Measurements from ENCODE around the gene SOCS2.

SOCS2 gene, protein sequence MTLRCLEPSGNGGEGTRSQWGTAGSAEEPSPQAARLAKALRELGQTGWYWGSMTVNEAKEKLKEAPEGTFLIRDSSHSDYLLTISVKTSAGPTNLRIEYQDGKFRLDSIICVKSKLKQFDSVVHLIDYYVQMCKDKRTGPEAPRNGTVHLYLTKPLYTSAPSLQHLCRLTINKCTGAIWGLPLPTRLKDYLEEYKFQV

DNA sequence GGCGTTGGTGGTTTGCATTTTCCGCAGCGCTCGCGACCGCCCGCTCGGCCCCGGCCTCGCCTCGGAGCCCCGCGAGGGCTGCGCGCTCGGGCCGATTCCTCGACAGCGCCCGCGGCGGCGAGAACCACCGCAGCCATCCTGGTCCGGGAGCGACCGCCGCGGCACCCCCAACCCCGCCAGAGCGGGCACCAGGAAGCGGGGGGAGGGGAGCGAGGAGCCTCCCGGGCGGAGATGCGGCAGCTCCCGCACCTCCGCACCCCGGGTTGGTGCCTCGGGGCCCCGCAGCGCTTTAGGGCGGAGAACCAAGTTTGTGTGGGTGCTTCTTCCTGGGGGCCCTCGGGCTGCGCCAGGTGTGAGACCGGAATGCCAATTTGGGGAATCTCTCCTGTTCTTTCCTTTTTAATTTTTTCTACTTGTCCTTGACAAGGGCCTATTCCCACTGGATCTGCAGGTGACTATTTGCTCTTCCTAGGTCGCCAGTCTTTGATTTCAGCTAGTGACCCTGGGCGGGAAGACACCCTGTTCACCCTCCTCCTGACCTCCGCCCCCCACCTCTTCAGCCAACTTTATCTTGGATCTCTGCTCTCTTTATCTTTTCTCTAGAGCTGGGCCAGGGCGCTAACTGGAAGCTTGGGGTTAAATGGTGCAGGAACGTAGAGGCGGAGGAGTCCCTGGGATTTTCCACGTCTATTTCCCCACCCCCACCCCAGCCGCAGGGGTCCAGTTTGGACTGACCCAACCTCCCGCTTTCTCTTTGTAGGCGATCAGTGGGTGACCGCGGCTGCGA, at the start of gene SOCS2:
TSS of gene SOCS2 (plus strand) at position 751 of the 787 bp plus-strand sequence. CDS start 223 bp downstream, outside the sequence.
- H3K27me3 ChIP-seq (ENCODE audit: insufficient read depth, low read length): peaks cover 37% of the 10 kb centered on the region
- H3K9me3 ChIP-seq (ENCODE audit: insufficient read depth, low read depth, low read length): no peaks in the 10 kb centered on the region
- peak within 1 kb of the TSS; percentile 97 for H3K4me3 ChIP-seq (ENCODE audit: low read length)

DNA sequence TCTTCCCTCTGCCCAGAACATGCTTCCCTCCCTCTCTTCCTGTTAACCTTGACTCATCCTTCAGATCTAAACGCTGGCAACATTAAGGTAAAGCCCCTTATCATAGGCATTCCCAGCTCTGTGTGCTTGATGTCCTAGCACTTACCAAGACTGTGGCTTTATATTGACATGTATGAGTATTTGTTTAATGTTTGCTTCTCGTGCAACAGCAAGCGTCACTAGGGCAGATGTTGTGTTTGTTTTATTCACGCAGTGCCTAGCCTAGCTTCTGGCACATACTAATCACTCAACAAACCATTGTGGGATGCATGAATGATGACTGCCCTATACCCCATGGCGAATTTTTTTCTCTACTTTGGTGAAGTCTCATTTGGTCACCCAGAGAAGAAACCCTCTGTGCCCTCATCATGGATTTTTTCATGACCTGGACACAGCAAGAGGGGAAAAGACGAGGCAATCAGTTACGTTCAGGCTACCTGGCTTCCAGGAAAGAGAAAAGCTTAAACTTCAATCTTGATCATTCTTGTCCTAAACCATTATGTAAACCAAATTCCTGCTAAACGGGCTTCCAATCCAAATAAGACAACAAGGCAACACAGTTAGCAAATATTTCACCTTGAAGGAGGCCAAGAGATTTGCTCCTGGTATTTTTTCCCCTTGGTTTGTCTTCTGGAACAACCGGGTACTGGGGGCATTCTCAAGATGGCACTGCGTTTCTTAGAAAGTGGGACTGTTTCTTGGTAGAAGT, 47.9 kb upstream of the SOCS2 start:
- Histone ChIP-seq H3K27me3 (ENCODE audit: insufficient read depth, low read length) (no peaks in the 10 kb centered on the region), H3K36me3 (ENCODE audit: insufficient read depth, low read depth, low read length) (no peaks in the 10 kb centered on the region), H3K27ac (ENCODE audit: low read length) (no peak overlapping the region), H3K4me3 (ENCODE audit: low read length) (no peak overlapping the region), H3K4me1 (ENCODE audit: insufficient read depth, low read length) (no peaks in the 10 kb centered on the region), H3K9ac (ENCODE audit: low read depth, low read length) (no peak overlapping the region), H3K9me3 (ENCODE audit: insufficient read depth, low read depth, low read length) (no peaks in the 10 kb centered on the region)

More for the DNA sequence above, at the start of gene SOCS2:
- Histone ChIP-seq H3K9ac (ENCODE audit: low read depth, low read length) (peak within 1 kb of the TSS; percentile 91), H3K27ac (ENCODE audit: low read length) (peak within 1 kb of the TSS; percentile 80), H3K4me1 (ENCODE audit: insufficient read depth, low read length) (peaks cover 23% of the 10 kb centered on the region), H3K36me3 (ENCODE audit: insufficient read depth, low read depth, low read length) (peaks cover 27% of the 10 kb centered on the region)

- Histone ChIP-seq H3K27ac (ENCODE audit: low read length) (no peak overlapping the region), H3K4me3 (ENCODE audit: low read length) (no peak overlapping the region), H3K4me1 (ENCODE audit: insufficient read depth, low read length) (no peaks in the 10 kb centered on the region), H3K9me3 (ENCODE audit: insufficient read depth, low read depth, low read length) (no peaks in the 10 kb centered on the region), H3K9ac (ENCODE audit: low read depth, low read length) (no peak overlapping the region), H3K36me3 (ENCODE audit: insufficient read depth, low read depth, low read length) (no peaks in the 10 kb centered on the region), H3K27me3 (ENCODE audit: insufficient read depth, low read length) (no peaks in the 10 kb centered on the region)
Measured at GRCh38 chr12:93526786-93527428, 45.6 kb upstream of the SOCS2 start.

GRCh38 chr12:93530358-93530757, 42.1 kb upstream of the SOCS2 start:
- no peak overlapping the region for H3K9ac ChIP-seq (ENCODE audit: low read depth, low read length)
- H3K4me1 ChIP-seq (ENCODE audit: insufficient read depth, low read length): no peaks in the 10 kb centered on the region
- H3K36me3 ChIP-seq (ENCODE audit: insufficient read depth, low read depth, low read length): no peaks in the 10 kb centered on the region
- H3K27ac ChIP-seq (ENCODE audit: low read length): no peak overlapping the region
- no peaks in the 10 kb centered on the region for H3K9me3 ChIP-seq (ENCODE audit: insufficient read depth, low read depth, low read length)
- no peaks in the 10 kb centered on the region for H3K27me3 ChIP-seq (ENCODE audit: insufficient read depth, low read length)
- H3K4me3 ChIP-seq (ENCODE audit: low read length): no peak overlapping the region

- H3K4me3 ChIP-seq (ENCODE audit: low read length): no peak overlapping the region
- no peak overlapping the region for H3K9ac ChIP-seq (ENCODE audit: low read depth, low read length)
- H3K36me3 ChIP-seq (ENCODE audit: insufficient read depth, low read depth, low read length): no peaks in the 10 kb centered on the region
- H3K9me3 ChIP-seq (ENCODE audit: insufficient read depth, low read depth, low read length): no peaks in the 10 kb centered on the region
- H3K27me3 ChIP-seq (ENCODE audit: insufficient read depth, low read length): no peaks in the 10 kb centered on the region
- H3K4me1 ChIP-seq (ENCODE audit: insufficient read depth, low read length): no peaks in the 10 kb centered on the region
- no peak overlapping the region for H3K27ac ChIP-seq (ENCODE audit: low read length)
Measured at GRCh38 chr12:93533310-93533709, 39.2 kb upstream of the SOCS2 start.

DNA sequence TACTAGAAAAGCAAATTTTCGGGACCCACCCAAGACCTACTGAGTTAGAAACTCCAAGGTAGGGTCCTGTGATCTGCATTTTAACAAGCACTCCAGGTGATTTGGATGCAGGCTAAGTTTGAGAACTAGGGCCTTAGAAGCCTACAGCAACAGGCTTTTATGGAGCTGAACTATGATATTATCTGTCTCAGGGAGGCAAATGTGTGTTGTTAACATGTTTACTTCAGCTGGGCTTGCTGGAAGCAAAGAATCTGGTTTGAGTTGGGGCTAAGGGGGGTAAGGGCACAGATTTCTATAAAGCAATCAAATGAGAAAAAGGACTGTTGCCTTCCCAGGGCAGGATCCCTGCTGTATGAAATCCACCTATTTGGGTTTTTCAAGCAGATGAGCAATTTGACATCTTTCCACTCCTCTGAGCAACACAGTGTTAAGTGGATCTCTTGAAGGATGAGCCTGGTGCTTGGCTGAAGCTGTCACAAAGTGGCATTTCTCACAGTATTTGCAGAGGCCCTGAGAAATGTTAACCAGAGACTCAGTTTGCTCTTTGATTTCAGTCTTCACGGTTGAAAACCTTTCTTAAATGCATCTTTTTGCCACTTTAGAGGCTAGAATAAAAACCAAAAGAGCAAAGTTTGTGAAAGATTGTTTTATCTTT, 36.2 kb upstream of the SOCS2 start:
- no peak overlapping the region for H3K9ac ChIP-seq (ENCODE audit: low read depth, low read length)
- no peaks in the 10 kb centered on the region for H3K27me3 ChIP-seq (ENCODE audit: insufficient read depth, low read length)
- H3K4me1 ChIP-seq (ENCODE audit: insufficient read depth, low read length): no peaks in the 10 kb centered on the region
- H3K4me3 ChIP-seq (ENCODE audit: low read length): no peak overlapping the region
- H3K27ac ChIP-seq (ENCODE audit: low read length): no peak overlapping the region
- no peaks in the 10 kb centered on the region for H3K36me3 ChIP-seq (ENCODE audit: insufficient read depth, low read depth, low read length)
- no peaks in the 10 kb centered on the region for H3K9me3 ChIP-seq (ENCODE audit: insufficient read depth, low read depth, low read length)

GRCh38 chr12:93536766-93537488, 35.5 kb upstream of the SOCS2 start:
- Histone ChIP-seq H3K9me3 (ENCODE audit: insufficient read depth, low read depth, low read length) (no peaks in the 10 kb centered on the region), H3K9ac (ENCODE audit: low read depth, low read length) (no peak overlapping the region), H3K4me3 (ENCODE audit: low read length) (no peak overlapping the region), H3K4me1 (ENCODE audit: insufficient read depth, low read length) (no peaks in the 10 kb centered on the region), H3K27ac (ENCODE audit: low read length) (no peak overlapping the region), H3K27me3 (ENCODE audit: insufficient read depth, low read length) (no peaks in the 10 kb centered on the region), H3K36me3 (ENCODE audit: insufficient read depth, low read depth, low read length) (no peaks in the 10 kb centered on the region)

DNA sequence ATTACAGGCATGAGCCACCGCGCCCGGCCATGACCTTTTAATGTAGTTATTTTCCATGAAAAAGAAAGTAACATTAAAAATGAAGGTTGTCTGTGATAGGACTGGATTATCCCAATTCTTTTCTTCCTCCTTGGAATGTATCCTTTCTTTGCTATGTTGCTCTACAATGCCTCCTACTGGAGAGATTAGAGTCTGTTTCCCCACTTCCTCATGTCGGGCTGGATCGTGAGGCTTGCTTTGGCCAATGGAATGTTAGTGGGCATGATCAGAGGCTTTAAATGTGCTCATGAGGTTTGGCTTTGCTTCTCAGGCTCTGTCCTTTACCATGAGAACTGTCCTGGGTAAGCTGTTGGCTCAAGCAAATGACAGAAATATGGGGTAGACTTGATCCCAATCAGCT, 34.7 kb upstream of the SOCS2 start:
- Histone ChIP-seq H3K36me3 (ENCODE audit: insufficient read depth, low read depth, low read length) (no peaks in the 10 kb centered on the region; the same call in 1 of the 2 replicates), H3K9me3 (ENCODE audit: insufficient read depth, low read depth, low read length) (no peaks in the 10 kb centered on the region), H3K4me1 (ENCODE audit: insufficient read depth, low read length) (no peaks in the 10 kb centered on the region), H3K27ac (ENCODE audit: low read length) (no peak overlapping the region), H3K4me3 (ENCODE audit: low read length) (no peak overlapping the region), H3K27me3 (ENCODE audit: insufficient read depth, low read length) (no peaks in the 10 kb centered on the region), H3K9ac (ENCODE audit: low read depth, low read length) (no peak overlapping the region)

DNA sequence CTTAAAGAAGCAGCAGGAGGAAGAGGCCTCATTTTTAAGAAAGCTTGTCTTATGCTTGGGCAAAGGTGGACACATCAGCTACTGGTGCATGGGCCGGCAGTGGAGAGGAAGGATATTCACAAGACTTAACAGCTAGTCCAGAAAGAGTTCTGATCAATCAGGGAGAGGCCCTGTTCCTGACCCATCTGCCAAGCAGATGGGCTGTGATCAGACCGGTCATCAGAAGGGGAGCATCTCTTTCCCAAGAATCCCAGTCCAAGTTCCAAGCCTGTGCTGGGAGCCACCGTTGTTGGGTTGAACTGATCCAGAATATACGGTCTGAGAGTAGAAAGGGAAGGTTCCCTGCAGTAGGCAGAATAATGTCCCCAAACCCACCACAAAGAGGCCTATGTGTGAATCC, 32.7 kb upstream of the SOCS2 start:
- H3K36me3 ChIP-seq (ENCODE audit: insufficient read depth, low read depth, low read length): peaks cover 5% of the 10 kb centered on the region; the same call in 1 of the 2 replicates
- no peaks in the 10 kb centered on the region for H3K9me3 ChIP-seq (ENCODE audit: insufficient read depth, low read depth, low read length)
- no peak overlapping the region for H3K9ac ChIP-seq (ENCODE audit: low read depth, low read length)
- H3K4me1 ChIP-seq (ENCODE audit: insufficient read depth, low read length): no peaks in the 10 kb centered on the region
- no peak overlapping the region for H3K27ac ChIP-seq (ENCODE audit: low read length)
- no peaks in the 10 kb centered on the region for H3K27me3 ChIP-seq (ENCODE audit: insufficient read depth, low read length)
- no peak overlapping the region for H3K4me3 ChIP-seq (ENCODE audit: low read length)

DNA sequence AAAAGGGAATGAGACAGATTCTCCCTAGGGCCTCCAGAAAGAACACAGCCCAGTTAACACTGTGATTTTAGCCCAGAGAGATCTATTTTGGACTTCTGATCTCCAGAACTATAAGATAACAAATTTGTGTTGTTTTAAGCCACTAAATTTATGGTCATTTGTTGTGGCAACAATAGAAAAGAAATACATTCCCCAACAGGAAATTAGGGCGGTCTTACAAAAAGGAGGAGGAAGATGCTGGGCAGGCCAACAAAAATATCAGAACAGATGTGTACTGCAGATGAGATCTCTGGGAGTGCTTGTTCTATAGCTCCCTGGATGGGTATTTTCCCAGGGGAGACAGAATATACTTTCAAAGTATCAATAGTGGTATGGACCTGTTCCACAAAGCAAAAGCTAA, 32.0 kb upstream of the SOCS2 start:
- no peak overlapping the region for H3K27ac ChIP-seq (ENCODE audit: low read length)
- no peaks in the 10 kb centered on the region for H3K4me1 ChIP-seq (ENCODE audit: insufficient read depth, low read length)
- H3K4me3 ChIP-seq (ENCODE audit: low read length): no peak overlapping the region
- H3K9ac ChIP-seq (ENCODE audit: low read depth, low read length): no peak overlapping the region
- peaks cover 10% of the 10 kb centered on the region for H3K36me3 ChIP-seq (ENCODE audit: insufficient read depth, low read depth, low read length)
- no peaks in the 10 kb centered on the region for H3K27me3 ChIP-seq (ENCODE audit: insufficient read depth, low read length)
- H3K9me3 ChIP-seq (ENCODE audit: insufficient read depth, low read depth, low read length): no peaks in the 10 kb centered on the region

Data from iPS-20b (cell line).